Measurements from ENCODE around the gene LRP1B.
A peak's percentile ranks its signal among the peaks of the same experiment; 100 is the strongest.

The LRP1B gene

GRCh38 chr2:141676139-141676538, 454.7 kb downstream of the LRP1B start:
- DNase-seq (ENCODE audit: low spot score): no peak

- no peak for DNase-seq (ENCODE audit: low spot score)
These were observed 464.6 kb downstream of the LRP1B start for GRCh38 chr2:141666191-141666590.

- no peak for DNase-seq (ENCODE audit: low spot score)
These were observed 470.6 kb downstream of the LRP1B start for GRCh38 chr2:141660232-141660631.

- no peak for DNase-seq (ENCODE audit: low spot score)
These were observed 476.5 kb downstream of the LRP1B start for GRCh38 chr2:141654311-141654710.

- DNase-seq (ENCODE audit: low spot score): no peak
These were observed 477.6 kb downstream of the LRP1B start for GRCh38 chr2:141653184-141653583.

GRCh38 chr2:141652308-141652707, 478.5 kb downstream of the LRP1B start:
- DNase-seq (ENCODE audit: low spot score): no peak

GRCh38 chr2:141647353-141647752, 483.5 kb downstream of the LRP1B start:
- DNase-seq (ENCODE audit: low spot score): no peak

- no peak for DNase-seq (ENCODE audit: low spot score)
These were observed 489.4 kb downstream of the LRP1B start for GRCh38 chr2:141641462-141641861.

- no peak for DNase-seq (ENCODE audit: low spot score)
These were observed 491.0 kb downstream of the LRP1B start for GRCh38 chr2:141639809-141640208.

GRCh38 chr2:141633132-141633531, 497.7 kb downstream of the LRP1B start:
- DNase-seq (ENCODE audit: low spot score): no peak

GRCh38 chr2:141630407-141630930, 500.3 kb downstream of the LRP1B start:
- DNase-seq (ENCODE audit: low spot score): no peak

- DNase-seq (ENCODE audit: low spot score): no peak
These were observed 510.4 kb downstream of the LRP1B start for GRCh38 chr2:141620372-141620771.

- DNase-seq (ENCODE audit: low spot score): no peak
These were observed 512.4 kb downstream of the LRP1B start for GRCh38 chr2:141618457-141618856.

- DNase-seq (ENCODE audit: low spot score): peak; percentile 35
These were observed 518.8 kb downstream of the LRP1B start for GRCh38 chr2:141611981-141612380.

- no peak for DNase-seq (ENCODE audit: low spot score)
These were observed 519.6 kb downstream of the LRP1B start for GRCh38 chr2:141611176-141611571.

- no peak for DNase-seq (ENCODE audit: low spot score)
These were observed 520.1 kb downstream of the LRP1B start for GRCh38 chr2:141610564-141611175.

GRCh38 chr2:141605163-141605562, 525.7 kb downstream of the LRP1B start:
- no peak for DNase-seq (ENCODE audit: low spot score)

GRCh38 chr2:141601511-141602152, 529.2 kb downstream of the LRP1B start:
- DNase-seq (ENCODE audit: low spot score): no peak

- DNase-seq (ENCODE audit: low spot score): no peak
These were observed 531.1 kb downstream of the LRP1B start for GRCh38 chr2:141599721-141600120.

GRCh38 chr2:141598982-141599381, 531.8 kb downstream of the LRP1B start:
- no peak for DNase-seq (ENCODE audit: low spot score)

- DNase-seq (ENCODE audit: low spot score): no peak
These were observed 535.4 kb downstream of the LRP1B start for GRCh38 chr2:141595316-141595920.

- DNase-seq (ENCODE audit: low spot score): no peak
These were observed 539.0 kb downstream of the LRP1B start for GRCh38 chr2:141591787-141592186.

- DNase-seq (ENCODE audit: low spot score): no peak
These were observed 540.2 kb downstream of the LRP1B start for GRCh38 chr2:141590620-141591019.
